Epithelial cell of prostate (primary cell): ENCODE measurements around the gene ARHGAP28.

Source experiments
- DNase-seq: peaks from one replicate; pipeline ENCODE4 v3.0.0-alpha.2; 2011; ENCODE audit warnings: low read depth, low spot score
- H3K27ac ChIP-seq: fragments of 450-650 bp; 2 replicates; pipeline ENCODE4 v1.5.1; 2017; ENCODE audit warnings: mild to moderate bottlenecking

The ARHGAP28 gene

DNA sequence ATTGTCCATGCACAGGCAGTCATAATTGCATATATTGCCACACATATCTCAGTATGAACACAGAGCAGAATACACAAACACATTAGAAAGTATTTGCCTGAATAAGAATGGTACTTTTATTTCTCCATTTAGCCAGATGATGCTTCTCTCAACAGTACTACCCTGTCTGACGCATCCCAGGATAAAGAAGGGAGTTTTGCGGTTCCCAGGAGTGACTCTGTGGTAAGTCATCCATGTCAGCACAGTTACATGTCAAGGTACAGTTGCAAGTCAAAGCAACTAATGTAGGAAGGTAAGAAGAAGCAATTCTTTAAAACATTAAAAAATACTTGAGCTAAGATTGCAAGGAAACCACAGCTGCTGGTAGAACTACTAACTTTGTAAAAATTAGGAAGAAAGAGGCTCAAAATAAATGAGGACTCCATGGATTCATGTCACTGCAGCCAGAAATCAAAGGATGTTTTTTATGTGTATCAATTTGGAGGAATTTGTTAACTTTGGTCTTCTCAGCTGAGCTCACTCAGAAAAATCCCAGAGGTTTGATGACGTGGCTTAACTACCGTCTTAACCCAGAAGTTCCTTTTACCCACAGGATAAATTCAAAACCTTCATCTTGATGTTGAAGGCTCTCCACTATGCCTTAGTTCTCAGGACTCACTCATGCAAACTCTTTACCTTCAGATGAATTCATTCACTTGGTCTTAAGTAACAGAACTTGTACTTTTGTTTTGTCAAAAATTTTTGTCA lies 130.3 kb downstream of the ARHGAP28 start:
- H3K27ac ChIP-seq: no peak overlapping the region
- no peak for DNase-seq

DNA sequence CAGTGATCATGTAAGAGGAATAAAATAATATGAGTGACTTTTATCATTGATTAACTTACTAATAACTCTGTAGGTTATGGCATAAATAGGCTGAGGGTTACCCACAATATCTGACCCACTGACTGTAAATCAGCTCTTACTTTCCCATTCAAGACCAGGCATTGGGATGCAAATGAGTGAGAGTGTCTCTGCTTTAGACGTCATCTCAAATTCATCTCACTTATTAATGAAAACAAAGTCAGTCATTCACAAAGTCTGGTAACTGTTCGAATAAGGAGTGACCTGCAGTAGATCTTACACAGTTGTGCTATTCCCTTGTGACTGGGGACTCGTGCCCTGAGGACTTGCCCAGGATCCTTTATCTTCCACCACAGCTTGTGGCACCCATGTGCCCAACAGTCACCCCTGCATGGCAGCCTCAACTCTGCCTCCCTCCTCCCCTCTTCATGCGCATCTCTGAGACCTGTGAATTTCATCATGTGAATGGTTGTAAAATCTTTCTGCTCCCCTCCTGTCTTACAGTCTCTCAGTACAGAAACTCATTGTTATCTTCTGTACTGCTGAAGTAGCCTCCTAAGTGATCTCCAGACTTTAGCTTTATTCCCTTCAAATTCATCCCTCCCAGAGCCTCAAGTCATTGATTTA lies 131.4 kb downstream of the ARHGAP28 start:
- H3K27ac ChIP-seq: no peak overlapping the region
- no peak for DNase-seq

DNA sequence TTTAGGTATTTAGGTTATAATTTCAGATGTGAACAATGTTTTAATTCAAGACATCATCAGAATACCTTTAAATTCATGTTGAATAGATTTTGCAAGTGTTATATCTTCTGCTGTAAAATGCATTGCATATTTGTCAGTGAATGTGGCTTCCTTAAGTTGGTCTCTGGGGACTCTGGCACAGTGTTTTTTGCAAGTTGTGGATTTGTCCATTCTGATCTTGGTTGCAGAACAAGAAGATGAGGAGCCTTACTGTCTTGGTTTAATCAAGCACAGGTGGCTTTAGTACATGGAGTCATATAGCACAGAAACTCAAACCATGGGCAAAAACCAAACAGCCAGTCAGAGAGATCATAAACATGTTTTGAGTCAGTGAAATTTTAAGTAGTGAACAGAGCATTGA lies 135.7 kb downstream of the ARHGAP28 start:
- no peak for DNase-seq
- H3K27ac ChIP-seq: no peak overlapping the region

GRCh38 chr18:6866552-6867085 lies 137.1 kb downstream of the ARHGAP28 start:
- no peak for DNase-seq
- H3K27ac ChIP-seq: no peak overlapping the region

GRCh38 chr18:6868033-6868432 lies 138.5 kb downstream of the ARHGAP28 start:
- no peak overlapping the region for H3K27ac ChIP-seq
- no peak for DNase-seq

- no peak for DNase-seq
- no peak overlapping the region for H3K27ac ChIP-seq
Measured at GRCh38 chr18:6871566-6871965, 142.1 kb downstream of the ARHGAP28 start.

- no peak for DNase-seq
- H3K27ac ChIP-seq: no peak overlapping the region
Measured at GRCh38 chr18:6873040-6873751, 143.7 kb downstream of the ARHGAP28 start.

- no peak for DNase-seq
- H3K27ac ChIP-seq: no peak overlapping the region
Measured at GRCh38 chr18:6874315-6874714, 144.8 kb downstream of the ARHGAP28 start.

GRCh38 chr18:6875749-6876148 lies 146.2 kb downstream of the ARHGAP28 start:
- DNase-seq: no peak
- no peak overlapping the region for H3K27ac ChIP-seq

DNA sequence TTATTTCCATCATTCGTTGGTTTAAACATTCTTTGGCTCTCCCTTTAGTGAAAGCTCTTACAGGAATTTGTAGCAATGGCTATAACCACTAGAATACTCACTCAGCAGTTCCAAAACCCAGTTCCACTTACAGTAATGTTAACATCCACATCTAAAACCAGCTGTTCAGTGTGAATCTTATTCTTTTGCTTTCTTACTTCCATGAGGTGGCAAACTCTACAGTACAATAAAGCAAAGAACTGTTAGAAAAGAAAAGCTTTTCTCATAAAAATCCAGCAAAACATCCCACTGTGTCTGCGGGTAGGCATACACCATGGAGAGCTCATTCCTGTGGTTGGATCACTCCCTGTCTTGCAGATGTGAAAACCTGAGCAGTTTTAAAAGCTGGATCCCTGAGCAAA lies 147.1 kb downstream of the ARHGAP28 start:
- DNase-seq: no peak
- H3K27ac ChIP-seq: no peak overlapping the region

- H3K27ac ChIP-seq: no peak overlapping the region
- DNase-seq: no peak
Measured at GRCh38 chr18:6877288-6877687, 147.8 kb downstream of the ARHGAP28 start.

- DNase-seq: no peak
- no peak overlapping the region for H3K27ac ChIP-seq
Measured at GRCh38 chr18:6878556-6879297, 149.2 kb downstream of the ARHGAP28 start.

DNA sequence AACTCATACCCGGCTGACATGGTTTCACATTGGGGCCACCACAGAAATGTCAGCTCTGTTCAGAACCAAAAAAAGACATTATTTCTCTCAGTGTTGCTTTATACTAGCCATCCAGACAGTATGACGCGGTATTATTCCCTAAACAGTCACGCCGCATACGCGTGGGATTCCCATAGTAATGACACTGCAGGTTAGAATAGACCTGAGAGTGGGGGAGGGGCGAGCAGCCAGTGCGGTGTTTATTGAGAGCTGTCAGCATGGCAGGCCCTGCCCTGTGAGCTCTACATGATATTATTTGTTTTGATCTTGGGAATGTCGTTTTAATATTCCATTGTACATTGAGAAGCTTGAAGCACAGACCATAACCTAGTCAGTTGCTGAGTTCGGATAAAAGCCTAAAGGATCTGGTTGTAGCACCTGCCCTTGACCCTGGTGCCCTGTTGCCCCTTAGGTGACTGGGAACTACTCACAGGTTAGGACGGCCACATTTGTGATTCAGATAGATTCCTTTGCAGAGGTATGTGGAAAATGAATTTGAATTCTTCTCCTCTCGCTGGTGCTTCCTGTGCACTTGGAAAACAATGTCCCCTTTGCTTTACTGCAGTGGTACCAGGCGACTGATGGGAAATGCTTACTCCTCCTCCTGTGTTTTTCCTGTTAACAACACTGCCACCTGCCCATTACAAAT lies 150.1 kb downstream of the ARHGAP28 start:
- no peak for DNase-seq
- no peak overlapping the region for H3K27ac ChIP-seq

GRCh38 chr18:6881034-6881820 lies 151.7 kb downstream of the ARHGAP28 start:
- DNase-seq: no peak
- H3K27ac ChIP-seq: no peak overlapping the region

GRCh38 chr18:6882401-6882800 lies 152.9 kb downstream of the ARHGAP28 start:
- no peak for DNase-seq
- no peak overlapping the region for H3K27ac ChIP-seq

DNA sequence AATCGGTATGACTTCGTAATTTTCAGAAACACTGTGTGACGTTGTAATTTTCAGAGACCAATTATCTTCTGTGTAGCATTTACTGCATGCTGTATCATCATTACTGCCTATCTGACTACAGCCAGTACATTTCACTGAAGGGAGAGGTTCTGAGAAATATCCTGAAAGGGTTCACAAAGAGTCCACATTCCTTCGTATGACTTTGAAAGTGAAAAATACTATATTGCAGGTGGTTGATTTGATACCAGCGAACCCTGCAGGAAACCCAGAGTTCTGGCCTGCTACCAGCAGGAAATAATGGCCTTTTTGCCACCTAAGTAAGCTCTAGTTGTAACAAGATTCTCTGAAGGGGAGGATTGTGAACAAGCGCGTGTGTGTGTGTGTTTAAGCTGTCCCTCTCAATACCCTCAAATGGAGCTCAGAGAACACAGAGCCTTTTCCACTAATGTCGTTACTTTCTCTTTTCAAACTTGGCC lies 155.5 kb downstream of the ARHGAP28 start:
- H3K27ac ChIP-seq: no peak overlapping the region
- DNase-seq: no peak

GRCh38 chr18:6885992-6886796 lies 156.7 kb downstream of the ARHGAP28 start:
- no peak overlapping the region for H3K27ac ChIP-seq
- DNase-seq: no peak

GRCh38 chr18:6886797-6887330 lies 157.3 kb downstream of the ARHGAP28 start:
- H3K27ac ChIP-seq: no peak overlapping the region
- DNase-seq: no peak
